HTR-8/SVneo (cell line): ENCODE results near the gene UTS2R.
A peak's percentile ranks its signal among the peaks of the same experiment; 100 is the strongest.

Source experiments
- DNase-seq: peaks from one replicate; pipeline ENCODE4 v3.0.0; 2011; ENCODE audit warnings: low spot score, mixed read lengths; ENCODE audit not compliant: insufficient read length
- FAIRE-seq: peaks from 2 replicates; lab custom pipeline; 2011; peaks lifted over from hg19 to GRCh38; lab: Jason Lieb, UNC

UTS2R gene

DNA sequence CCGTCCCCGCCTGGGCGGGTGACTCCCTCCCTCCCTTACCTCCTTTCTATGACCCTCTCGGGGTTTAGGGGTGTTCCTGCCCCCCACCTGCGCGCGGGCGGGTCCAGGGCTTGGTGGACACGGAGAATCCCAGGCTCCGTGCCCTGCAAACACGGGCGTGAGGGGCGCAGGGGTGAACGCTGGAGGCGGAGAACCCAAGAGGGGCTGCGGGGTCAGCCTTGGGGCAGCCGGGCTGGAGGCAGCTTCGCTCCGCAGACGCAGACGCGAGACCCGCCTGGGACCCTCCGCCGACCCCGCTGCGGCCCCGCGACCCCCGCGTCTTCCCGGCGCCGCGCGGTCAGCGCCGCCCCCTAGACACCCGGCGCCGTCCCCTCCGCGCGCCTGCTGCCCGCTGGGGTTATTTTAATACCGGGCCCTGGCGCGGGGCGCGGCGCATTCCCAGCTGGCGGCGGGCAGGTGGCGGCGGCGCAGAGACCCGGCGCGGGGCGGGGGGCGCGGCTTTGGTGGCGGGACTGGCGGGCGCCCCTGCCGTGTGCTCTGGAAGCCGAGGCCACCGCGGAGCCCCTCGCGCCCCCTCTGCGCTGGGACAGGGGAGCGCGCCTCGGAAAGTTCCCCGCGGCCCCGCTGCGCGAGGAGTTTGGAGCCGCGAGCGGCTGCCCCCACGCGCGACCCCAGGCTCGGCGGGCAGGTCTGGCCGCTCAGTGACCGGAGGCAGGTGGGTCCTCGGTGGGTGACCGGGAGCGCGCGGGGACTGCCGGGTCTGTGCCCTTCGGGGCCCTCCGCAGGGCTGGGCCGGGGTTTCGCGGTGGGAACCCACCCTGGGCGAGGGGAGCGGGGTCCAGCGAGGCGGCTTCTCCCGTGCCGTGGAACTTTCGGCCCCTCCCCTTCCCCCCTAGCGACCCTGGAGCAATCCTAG, at the start of gene UTS2R:
TSS of gene UTS2R (plus strand) at position 433 of the 916 bp plus-strand sequence. CDS start 2,560 bp downstream, outside the sequence.
- FAIRE-seq: no peak
- DNase-seq: no peak

DNA sequence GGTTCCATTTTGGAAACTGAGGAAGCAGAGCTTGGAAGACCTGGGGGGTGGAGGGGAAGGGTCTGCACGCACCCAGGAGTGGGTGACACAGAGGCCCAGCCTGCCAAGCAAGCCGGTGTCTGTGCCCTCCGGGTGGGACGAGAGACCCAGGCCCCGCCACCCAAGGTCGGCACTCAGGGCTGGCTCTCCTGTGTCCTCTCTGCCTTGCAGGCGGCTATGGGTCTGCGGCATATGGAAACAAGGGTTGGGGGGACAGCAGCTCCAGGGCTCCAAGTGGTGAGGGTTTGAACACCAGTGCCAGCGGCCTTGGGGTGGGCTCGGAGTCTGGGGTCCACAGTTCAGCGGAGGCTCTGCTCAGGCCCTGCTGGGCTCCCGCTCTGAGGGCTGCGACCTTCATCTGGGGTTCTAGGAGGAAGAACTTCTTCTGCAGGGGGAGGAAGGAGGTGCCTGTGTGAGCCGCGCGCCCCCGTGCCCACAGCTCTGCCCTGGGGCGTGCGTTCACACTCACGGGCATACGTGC, 49.6 kb upstream of the UTS2R start:
- no peak for FAIRE-seq

GRCh38 chr17:82322526-82323453, 48.8 kb upstream of the UTS2R start:
- FAIRE-seq: no peak

More for the DNA sequence above, 49.6 kb upstream of the UTS2R start:
- DNase-seq: no peak

GRCh38 chr17:82323514-82324234, 47.9 kb upstream of the UTS2R start:
- FAIRE-seq (no peak), DNase-seq (no peak)

More at GRCh38 chr17:82322526-82323453, 48.8 kb upstream of the UTS2R start:
- DNase-seq: no peak

DNA sequence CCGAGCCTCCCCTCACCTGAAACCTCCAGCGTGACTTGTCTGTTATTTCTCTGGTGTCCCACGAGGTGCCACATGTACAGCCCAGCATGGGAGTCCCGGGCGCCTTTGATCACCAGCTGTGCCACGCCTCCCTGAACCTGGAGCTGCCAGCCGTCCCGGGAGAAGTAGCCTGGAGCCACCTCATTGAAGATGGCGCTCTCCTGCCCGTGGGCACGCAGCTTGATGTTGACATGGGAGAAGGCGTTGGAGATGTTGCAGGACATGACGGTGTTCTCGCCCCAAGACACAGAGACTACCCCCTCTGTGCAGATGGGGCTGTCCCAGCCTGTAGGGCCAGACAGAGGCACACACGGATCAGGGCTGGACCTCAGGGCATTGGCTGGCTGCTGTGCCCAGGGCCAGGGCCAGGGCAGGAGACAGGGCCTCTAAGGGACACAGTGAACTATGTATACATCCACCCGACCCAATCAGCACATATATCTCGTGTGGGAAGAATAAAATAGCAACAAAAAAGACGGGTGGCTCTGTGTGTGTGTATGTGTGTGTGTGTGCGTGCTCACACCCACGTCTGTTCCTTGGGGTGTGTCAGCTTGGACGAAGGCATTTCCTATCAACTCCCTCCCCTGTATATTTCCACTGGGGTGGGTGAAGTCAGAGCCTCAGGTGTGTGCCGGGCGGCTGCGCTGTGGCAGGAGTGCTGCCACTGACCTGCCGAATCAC, 46.8 kb upstream of the UTS2R start:
- FAIRE-seq (no peak), DNase-seq (no peak)

- no peak for FAIRE-seq
- no peak for DNase-seq
These were observed 46.0 kb upstream of the UTS2R start for GRCh38 chr17:82325286-82326180.

- no peak for DNase-seq
- no peak for FAIRE-seq
These were observed 44.3 kb upstream of the UTS2R start for GRCh38 chr17:82327289-82327688.

DNA sequence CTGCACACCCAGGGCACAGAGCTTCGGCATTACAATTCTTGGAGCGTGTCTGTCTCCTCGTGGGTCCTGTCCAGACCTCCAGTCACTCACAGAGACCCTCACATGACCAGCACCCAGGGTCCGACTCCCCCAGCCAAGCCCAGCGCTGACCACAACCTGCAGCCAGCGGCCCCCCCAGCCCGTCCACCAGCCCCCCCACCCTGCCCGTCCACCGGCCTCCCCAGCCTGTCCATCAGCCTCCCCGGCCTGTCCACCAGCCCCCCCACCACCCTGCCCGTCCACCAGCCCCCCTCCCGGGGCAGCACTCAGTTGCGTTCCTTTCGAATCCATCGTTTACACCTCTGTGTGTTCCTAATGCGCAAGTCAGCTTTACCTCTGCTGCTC, 43.8 kb upstream of the UTS2R start:
- FAIRE-seq (peak; percentile 31), DNase-seq (no peak)

GRCh38 chr17:82328141-82328993, 43.2 kb upstream of the UTS2R start:
- FAIRE-seq: no peak
- no peak for DNase-seq

GRCh38 chr17:82328994-82329507, 42.5 kb upstream of the UTS2R start:
- no peak for DNase-seq
- FAIRE-seq: no peak

GRCh38 chr17:82329683-82330321, 41.8 kb upstream of the UTS2R start:
- no peak for FAIRE-seq

DNA sequence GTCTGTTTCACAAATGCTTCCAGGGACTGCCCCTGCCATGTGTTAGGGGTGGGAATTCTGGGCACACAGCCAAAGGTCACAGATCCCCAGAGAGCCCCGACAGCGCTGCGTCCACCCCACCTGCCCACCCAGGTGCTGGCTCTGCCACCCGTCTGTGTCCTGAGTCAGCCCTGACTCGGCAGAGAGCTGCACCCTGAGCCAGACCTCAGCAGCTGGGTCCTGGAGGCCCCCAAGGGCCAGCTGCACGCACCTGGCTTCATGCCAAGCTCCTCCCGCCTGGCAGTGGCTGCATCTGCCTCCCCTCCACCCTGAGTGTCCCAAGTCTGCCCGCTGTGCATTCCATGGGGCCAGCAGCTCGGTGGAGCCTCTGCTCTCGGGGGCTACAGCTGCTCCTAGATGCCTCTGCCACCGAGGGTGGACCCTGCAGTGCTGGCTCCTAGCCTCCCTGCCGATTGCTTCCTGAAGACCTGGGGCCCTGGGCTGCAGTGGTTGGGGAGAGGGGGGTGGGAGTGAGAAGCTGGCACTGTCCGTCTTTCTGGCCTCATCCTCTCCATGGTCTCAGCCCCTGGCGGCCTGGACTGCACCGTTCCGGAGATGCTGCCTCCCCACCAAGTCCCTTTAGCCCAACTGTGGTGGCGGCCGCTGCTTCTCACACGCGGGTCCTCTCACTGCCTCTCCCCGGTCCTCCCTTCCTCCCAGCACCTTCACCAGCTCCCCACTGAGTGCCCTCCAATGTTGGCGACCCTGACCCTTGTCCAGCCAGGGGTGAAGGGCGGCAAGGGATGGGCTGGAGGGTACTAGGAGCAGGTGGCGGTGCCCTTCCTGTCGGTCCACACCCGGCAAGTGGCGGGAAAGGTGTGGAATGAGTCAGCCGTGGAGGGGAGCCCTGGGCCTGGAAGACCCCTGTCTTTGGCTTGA, 41.0 kb upstream of the UTS2R start:
- FAIRE-seq: peak; percentile 36
- peak; percentile 91 for DNase-seq

More at GRCh38 chr17:82329683-82330321, 41.8 kb upstream of the UTS2R start:
- DNase-seq: no peak

GRCh38 chr17:82331345-82331939, 40.1 kb upstream of the UTS2R start:
- DNase-seq (no peak), FAIRE-seq (no peak)

DNA sequence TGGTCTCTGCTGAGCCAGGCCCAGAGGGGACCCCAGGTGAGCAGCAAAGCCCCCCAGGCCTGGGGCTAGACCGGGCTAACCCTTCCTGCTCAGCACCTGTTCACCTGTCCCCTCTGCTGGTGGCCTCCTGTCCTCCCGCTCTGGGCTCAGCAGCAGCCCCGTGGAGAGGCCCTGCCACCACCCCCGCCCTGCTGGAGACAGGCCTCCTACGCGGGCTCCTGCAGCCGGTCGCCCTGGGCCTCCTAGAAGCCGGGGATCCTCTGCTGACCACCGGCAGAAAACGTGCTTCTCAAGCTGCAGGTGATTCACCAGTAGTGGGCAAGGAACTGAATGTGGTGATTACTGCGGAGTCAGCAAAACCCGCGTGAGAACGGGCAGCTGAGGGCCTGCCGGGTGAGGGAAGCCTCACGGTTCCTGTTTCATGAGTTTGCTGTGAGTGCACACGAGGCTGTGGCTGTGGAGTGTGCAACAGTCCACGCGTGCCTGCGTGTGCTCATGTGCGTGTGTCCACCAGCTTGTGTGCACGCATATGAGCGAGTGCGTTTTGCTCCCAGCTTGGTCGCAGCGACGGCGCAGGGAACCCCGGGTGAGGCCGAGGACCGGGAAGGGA, 38.8 kb upstream of the UTS2R start:
- FAIRE-seq (no peak), DNase-seq (no peak)
